MM.1S (cell line): ENCODE measurements around the gene PRKCE.

Experiments
- DNase-seq: peaks from one replicate; pipeline ENCODE4 v3.0.0-alpha.2; 2015
- H2AFZ ChIP-seq: fragments of 300-600 bp; sonication (generic); 2 replicates; pipeline ENCODE4 v1.6.0; 2016; ENCODE audit warnings: antibody characterized with exemption, low read length
- H3F3A ChIP-seq: fragments of 300-600 bp; sonication (generic); 2 replicates; pipeline ENCODE4 v1.6.1; 2016; ENCODE audit warnings: mild to moderate bottlenecking, antibody characterized with exemption, low read length, moderate library complexity, mixed read lengths; ENCODE audit not compliant: insufficient read depth
- H3K27ac ChIP-seq: fragments of 300-600 bp; sonication (generic); 2 replicates; pipeline ENCODE4 v1.5.1; 2016; ENCODE audit warnings: mild to moderate bottlenecking, low read length
- H3K27me3 ChIP-seq: fragments of 300-600 bp; sonication (generic); replicated peaks from 2 replicates; pipeline ENCODE4 v1.6.0; 2016; ENCODE audit warnings: low read length; ENCODE audit not compliant: insufficient read depth
- H3K36me3 ChIP-seq: fragments of 300-600 bp; sonication (generic); replicated peaks from 2 replicates; pipeline ENCODE4 v1.6.1; 2016; ENCODE audit warnings: mild to moderate bottlenecking, low read length, mixed read lengths; ENCODE audit not compliant: insufficient read depth
- H3K4me1 ChIP-seq: fragments of 300-600 bp; sonication (generic); 2 replicates; pipeline ENCODE4 v1.6.1; 2016; ENCODE audit warnings: low read length, mixed read lengths
- H3K4me2 ChIP-seq: fragments of 300-600 bp; sonication (generic); 2 replicates; pipeline ENCODE4 v1.6.0; 2016; ENCODE audit warnings: low read depth, low read length
- H3K4me3 ChIP-seq: fragments of 300-600 bp; sonication (generic); 2 replicates; pipeline ENCODE4 v1.5.1; 2016; ENCODE audit warnings: low read length, mixed read lengths
- H3K79me2 ChIP-seq: fragments of 300-600 bp; sonication (generic); 2 replicates; pipeline ENCODE4 v1.6.1; 2016; ENCODE audit warnings: mixed run types, low read length, mixed read lengths
- H3K9ac ChIP-seq: fragments of 300-600 bp; sonication (generic); 2 replicates; pipeline ENCODE4 v1.6.1; 2016; ENCODE audit warnings: low read length, mixed read lengths
- H3K9me2 ChIP-seq: fragments of 300-600 bp; sonication (generic); replicated peaks from 2 replicates; pipeline ENCODE4 v1.6.1; 2016; ENCODE audit warnings: mild to moderate bottlenecking, low read length, mixed read lengths; ENCODE audit not compliant: insufficient read depth
- H3K9me3 ChIP-seq: fragments of 300-600 bp; sonication (generic); replicated peaks from 2 replicates; pipeline ENCODE4 v1.6.1; 2016; ENCODE audit warnings: mild to moderate bottlenecking, low read length, mixed read lengths; ENCODE audit not compliant: insufficient read depth
- H4K20me1 ChIP-seq: fragments of 300-600 bp; sonication (generic); 2 replicates; pipeline ENCODE4 v1.6.1; 2016; ENCODE audit warnings: mild to moderate bottlenecking, low read length, moderate library complexity, mixed read lengths; ENCODE audit not compliant: insufficient read depth
- EZH2 ChIP-seq: fragments of 300-600 bp; sonication (generic); optimal IDR thresholded peaks from 2 replicates; pipeline ENCODE3; 2017; ENCODE audit warnings: low read depth, mild to moderate bottlenecking, antibody characterized with exemption, low read length, mixed read lengths
- EZH2phosphoT487 ChIP-seq: fragments of 300-600 bp; sonication (generic); IDR thresholded peaks from 2 replicates; pipeline ENCODE4 v1.6.1; 2018; ENCODE audit warnings: antibody characterized with exemption, low read length
- TF ChIP-seq, protein P1 (sequence below): fragments of 300-600 bp; sonication (generic); IDR thresholded peaks from 2 replicates; pipeline ENCODE4 v1.5.1; 2016; ENCODE audit warnings: antibody characterized with exemption, low read length, mixed read lengths

The PRKCE gene

DNA sequence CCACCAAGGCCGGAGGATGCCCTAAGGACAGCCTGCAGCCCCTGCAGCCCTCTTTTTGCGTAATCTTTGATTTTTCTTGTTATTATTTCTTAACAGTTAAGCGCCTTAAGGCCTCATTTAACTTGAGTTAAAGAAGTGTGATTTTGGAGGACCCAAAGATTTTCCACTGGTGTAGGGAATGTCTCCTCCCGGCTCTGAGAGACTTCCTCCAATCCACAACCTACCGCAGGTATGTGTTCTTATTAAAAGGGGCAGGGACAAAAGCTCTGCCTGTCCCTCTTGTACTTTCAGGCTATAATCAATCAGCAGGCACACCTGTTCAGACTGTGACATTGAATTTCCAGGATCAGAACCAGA lies 285.1 kb downstream of the PRKCE start:
- no peaks in the 10 kb centered on the region for H4K20me1 ChIP-seq
- no peaks in the 10 kb centered on the region for H3F3A ChIP-seq
- DNase-seq, result no peak
- H3K4me2 ChIP-seq, result no peak overlapping the region
- H3K4me1 ChIP-seq, result no peaks in the 10 kb centered on the region
- no peaks in the 10 kb centered on the region for H3K9me3 ChIP-seq
- no peaks in the 10 kb centered on the region for H3K79me2 ChIP-seq
- no peaks in the 10 kb centered on the region for H3K27me3 ChIP-seq
- H3K9me2 ChIP-seq, result no peaks in the 10 kb centered on the region
- no peaks in the 10 kb centered on the region for H3K36me3 ChIP-seq
- TF ChIP-seq, protein P1, sequence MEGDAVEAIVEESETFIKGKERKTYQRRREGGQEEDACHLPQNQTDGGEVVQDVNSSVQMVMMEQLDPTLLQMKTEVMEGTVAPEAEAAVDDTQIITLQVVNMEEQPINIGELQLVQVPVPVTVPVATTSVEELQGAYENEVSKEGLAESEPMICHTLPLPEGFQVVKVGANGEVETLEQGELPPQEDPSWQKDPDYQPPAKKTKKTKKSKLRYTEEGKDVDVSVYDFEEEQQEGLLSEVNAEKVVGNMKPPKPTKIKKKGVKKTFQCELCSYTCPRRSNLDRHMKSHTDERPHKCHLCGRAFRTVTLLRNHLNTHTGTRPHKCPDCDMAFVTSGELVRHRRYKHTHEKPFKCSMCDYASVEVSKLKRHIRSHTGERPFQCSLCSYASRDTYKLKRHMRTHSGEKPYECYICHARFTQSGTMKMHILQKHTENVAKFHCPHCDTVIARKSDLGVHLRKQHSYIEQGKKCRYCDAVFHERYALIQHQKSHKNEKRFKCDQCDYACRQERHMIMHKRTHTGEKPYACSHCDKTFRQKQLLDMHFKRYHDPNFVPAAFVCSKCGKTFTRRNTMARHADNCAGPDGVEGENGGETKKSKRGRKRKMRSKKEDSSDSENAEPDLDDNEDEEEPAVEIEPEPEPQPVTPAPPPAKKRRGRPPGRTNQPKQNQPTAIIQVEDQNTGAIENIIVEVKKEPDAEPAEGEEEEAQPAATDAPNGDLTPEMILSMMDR, result 0 out of 2 replicates have a peak, but pooled peaks have one; percentile 1
- TF ChIP-seq EZH2phosphoT487, result no peak
- TF ChIP-seq EZH2, result no peak
- H3K4me3 ChIP-seq, result no peak overlapping the region
- H3K9ac ChIP-seq, result no peak overlapping the region
- no peak overlapping the region for H3K27ac ChIP-seq
- H2AFZ ChIP-seq, result no peak overlapping the region

DNA sequence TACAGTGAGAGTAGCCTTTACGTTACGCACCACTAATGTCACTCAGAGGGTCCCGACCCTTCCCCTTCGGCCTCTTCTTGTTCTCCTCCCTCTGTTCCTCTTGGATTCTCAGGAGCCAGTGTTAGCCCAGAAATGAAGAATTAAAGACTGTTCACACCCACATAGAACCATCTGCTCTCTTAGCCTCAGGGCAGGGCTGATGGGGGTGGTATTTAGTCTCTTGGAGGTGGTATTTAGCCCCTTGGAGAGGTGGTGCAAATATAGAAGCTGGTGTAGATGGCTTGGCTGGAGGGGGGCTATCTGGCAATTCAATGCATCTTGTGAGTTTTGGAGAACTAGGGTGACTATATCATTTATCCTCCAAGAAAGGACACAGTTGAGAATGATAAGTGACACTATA lies 286.5 kb downstream of the PRKCE start:
- H3K9ac ChIP-seq, result no peak overlapping the region
- H3F3A ChIP-seq, result no peaks in the 10 kb centered on the region
- no peaks in the 10 kb centered on the region for H3K36me3 ChIP-seq
- DNase-seq, result no peak
- H3K79me2 ChIP-seq, result no peaks in the 10 kb centered on the region
- H3K4me3 ChIP-seq, result no peak overlapping the region
- no peak overlapping the region for H2AFZ ChIP-seq
- no peak overlapping the region for H3K27ac ChIP-seq
- no peaks in the 10 kb centered on the region for H3K9me2 ChIP-seq
- H3K27me3 ChIP-seq, result no peaks in the 10 kb centered on the region
- H3K4me1 ChIP-seq, result no peaks in the 10 kb centered on the region
- H3K9me3 ChIP-seq, result no peaks in the 10 kb centered on the region
- TF ChIP-seq, protein P1, result no peak
- TF ChIP-seq EZH2phosphoT487 (no peak), EZH2 (no peak)
- no peaks in the 10 kb centered on the region for H4K20me1 ChIP-seq
- no peak overlapping the region for H3K4me2 ChIP-seq

DNA sequence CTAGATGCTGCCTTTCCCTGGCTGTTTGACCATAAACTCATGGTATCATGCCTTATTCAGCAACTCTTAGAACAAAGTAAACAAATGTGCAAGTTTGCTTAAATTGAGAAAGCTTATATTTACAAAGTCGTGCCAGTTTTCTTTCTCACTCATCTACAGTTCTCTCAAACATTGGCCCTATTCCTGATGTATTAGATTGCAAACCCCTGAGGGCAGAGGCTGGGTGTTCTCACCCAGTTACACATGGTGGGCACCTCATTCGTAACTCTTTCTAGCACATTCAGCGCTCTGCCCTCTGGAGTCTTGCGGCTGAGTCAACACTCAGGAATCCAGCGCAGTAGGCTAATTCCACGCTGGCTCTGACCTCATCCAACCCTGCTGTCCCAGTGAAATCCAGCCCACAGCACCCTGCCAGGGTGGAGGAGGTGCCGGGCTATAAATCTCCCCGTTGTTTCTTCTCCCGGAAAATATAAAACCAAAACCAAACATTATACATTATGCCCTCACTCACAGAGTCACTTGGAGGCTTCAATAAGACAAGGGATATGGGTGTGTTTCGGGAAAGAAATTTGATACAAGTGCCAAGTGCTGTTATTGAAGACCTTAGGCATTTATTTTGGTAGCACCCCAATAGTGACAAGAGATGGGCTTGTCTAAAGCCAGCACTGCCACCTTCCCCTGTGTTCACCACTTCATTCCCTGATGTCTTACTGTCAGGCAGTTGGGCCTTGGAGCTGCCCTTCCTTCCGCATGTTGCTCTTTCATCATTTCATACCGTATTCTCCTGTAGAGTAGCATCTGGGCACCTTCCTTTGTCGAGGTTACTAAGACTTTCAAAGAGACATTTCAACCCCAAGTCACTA lies 287.4 kb downstream of the PRKCE start:
- no peaks in the 10 kb centered on the region for H3K9me2 ChIP-seq
- no peak overlapping the region for H3K9ac ChIP-seq
- H3K4me2 ChIP-seq, result no peak overlapping the region
- TF ChIP-seq EZH2phosphoT487, result no peak
- no peak for TF ChIP-seq EZH2
- TF ChIP-seq, protein P1, result no peak
- no peak overlapping the region for H3K4me3 ChIP-seq
- no peaks in the 10 kb centered on the region for H3K4me1 ChIP-seq
- H2AFZ ChIP-seq, result no peak overlapping the region
- no peaks in the 10 kb centered on the region for H3K27me3 ChIP-seq
- H3K27ac ChIP-seq, result no peak overlapping the region
- no peaks in the 10 kb centered on the region for H3K79me2 ChIP-seq
- no peaks in the 10 kb centered on the region for H4K20me1 ChIP-seq
- no peaks in the 10 kb centered on the region for H3K9me3 ChIP-seq
- no peak for DNase-seq
- H3K36me3 ChIP-seq, result no peaks in the 10 kb centered on the region
- H3F3A ChIP-seq, result no peaks in the 10 kb centered on the region
